ENCODE measurements around the gene FYCO1. TPM values are rescaled to one million over a fixed set of nuclear protein-coding genes. Genes with fewer than 3 reads are reported as not detected.

Gene FYCO1
- total and polyA plus RNA-seq, 2 of the 13 experiments (the other 11 are each of a cell fraction or from before 2014, with no cell fraction given): 2.7 to 4.2 TPM

GRCh38 chr3:45952456-45952855 lies 43.2 kb downstream of the FYCO1 start (continued):
- TF ChIP-seq TERF1 (CRISPR knock-in tag; IDR thresholded peaks at IDR 0.05): no peak
- no peak for TF ChIP-seq ZNF101 (CRISPR knock-in tag; IDR thresholded peaks at IDR 0.05; ENCODE audit: borderline replicate concordance, low read depth)
- TF ChIP-seq ZNF414 (CRISPR knock-in tag; IDR thresholded peaks at IDR 0.05): no peak
- no peak for TF ChIP-seq ZFP36 (IDR thresholded peaks at IDR 0.05; ENCODE audit: borderline replicate concordance, low read depth, low read length, partially characterized antibody)

- Histone ChIP-seq H3K4me2 (ENCODE audit: low read depth, low read length) (no peak overlapping the region), H2AFZ (ENCODE audit: low read length) (no peak overlapping the region), H3K4me3 (replicated peaks in 1 of 3; ENCODE audit: insufficient read depth in 1 of 3, low read depth in 2 of 3, low read length in 3 of 3) (no peak overlapping the region), H3K36me3 (replicated peaks in 1 of 2; ENCODE audit: control insufficient read depth in 1 of 2, insufficient read depth in 2 of 2, low read length in 2 of 2) (peaks cover 49 to 93% of the 10 kb centered on the region in 2 experiments), H3K79me2 (ENCODE audit: insufficient read depth, low read length) (no peaks in the 10 kb centered on the region), H4K20me1 (ENCODE audit: insufficient read depth, low read length) (no peaks in the 10 kb centered on the region), H3K27me3 (ENCODE audit: control insufficient read depth in 1 of 2, insufficient read depth in 2 of 2, low read length in 2 of 2) (no peaks in the 10 kb centered on the region), H3K9ac (ENCODE audit: insufficient read depth, low read depth, low read length) (no peak overlapping the region), H3K27ac (ENCODE audit: extremely low read length, insufficient read depth, low read length) (no peak overlapping the region), H3K4me1 (ENCODE audit: insufficient read depth, low read length) (no peaks in the 10 kb centered on the region), H3K9me3 (ENCODE audit: low read length) (no peaks in the 10 kb centered on the region)
- POLR2A ChIA-PET: no interaction called here
- FAIRE-seq (no peak), ATAC-seq (no peak), DNase-seq (ENCODE audit: low spot score) (no peak)
- intact Hi-C loops (cut with micrococcal nuclease; ENCODE audit: unreplicated experiment): no loop called here
- TF ChIP-seq ZNF770 (CRISPR knock-in tag; IDR thresholded peaks at IDR 0.05): no peak
- TF ChIP-seq CAMTA2 (CRISPR knock-in tag; IDR thresholded peaks at IDR 0.05; ENCODE audit: borderline replicate concordance): no peak
- no peak for TF ChIP-seq RFX1 (IDR thresholded peaks at IDR 0.05)
- TF ChIP-seq GATAD2A (CRISPR knock-in tag; IDR thresholded peaks at IDR 0.05): no peak
- TF ChIP-seq TBX2 (CRISPR knock-in tag; IDR thresholded peaks at IDR 0.05; ENCODE audit: borderline replicate concordance): no peak
- TF ChIP-seq ZNF451 (CRISPR knock-in tag; IDR thresholded peaks at IDR 0.05): no peak
- in situ Hi-C loops (cut with HindIII; ENCODE audit: extremely low pct_ligation_motif_present, low pct_unique_long_range_greater_than_20kb): no loop called here
- BruUV-seq (replicated peaks): no TSS peak
- whole genome bisulfite sequencing (ENCODE audit: low lambda C conversion rate): 96% methylated on average over 6 of the region's 6 CpGs
- CTCF ChIA-PET (ENCODE audit: low intra/inter-chr PET ratio, low total read pairs): no interaction called here
These were observed 43.7 kb downstream of the FYCO1 start for GRCh38 chr3:45951946-45952345.

Data from HepG2 (cell line).